Mesenchymal stem cell (in vitro differentiated cells and primary cell): ENCODE measurements around the gene SLC4A5.
A peak's percentile ranks its signal among the peaks of the same experiment; 100 is the strongest.

Experiments
- DNase-seq: peaks from one replicate; pipeline ENCODE4 v3.0.0-alpha.2; 2013
- H2AFZ ChIP-seq: one replicate; pipeline ENCODE4 v1.6.1; 2013; ENCODE audit warnings: low read depth, mild to moderate bottlenecking, control low read depth, inconsistent platforms, low read length, moderate library complexity
- H2AK5ac ChIP-seq: 2 replicates; pipeline ENCODE4 v1.6.1; 2013; ENCODE audit warnings: low read length, moderate library complexity, mild to moderate bottlenecking, inconsistent platforms; ENCODE audit not compliant: severe bottlenecking
- H2BK120ac ChIP-seq: one replicate; pipeline ENCODE4 v1.6.1; 2013; ENCODE audit warnings: low read depth, mild to moderate bottlenecking, inconsistent platforms, low read length, moderate library complexity
- H2BK12ac ChIP-seq, 2 experiments: one replicate each; pipeline ENCODE4 v1.6.1; 2013; ENCODE audit warnings: inconsistent platforms in 2 of 2, low read length in 2 of 2, mild to moderate bottlenecking in 2 of 2, moderate library complexity in 2 of 2, control low read depth in 1 of 2
- H2BK15ac ChIP-seq: one replicate; pipeline ENCODE4 v1.6.1; 2013; ENCODE audit warnings: mild to moderate bottlenecking, low read depth, inconsistent platforms; ENCODE audit not compliant: poor library complexity, severe bottlenecking
- H2BK5ac ChIP-seq: 2 replicates; pipeline ENCODE4 v1.6.1; 2013; ENCODE audit warnings: low read depth, mild to moderate bottlenecking, low read length, control low read depth, inconsistent platforms; ENCODE audit not compliant: poor library complexity, severe bottlenecking
- H3K14ac ChIP-seq, 2 experiments: one replicate each; pipeline ENCODE4 v1.6.1; 2013; ENCODE audit warnings: inconsistent platforms in 2 of 2, low read length in 2 of 2, control low read depth in 1 of 2, mild to moderate bottlenecking in 1 of 2, moderate library complexity in 1 of 2
- H3K18ac ChIP-seq, 2 experiments: one replicate each; pipeline ENCODE4 v1.6.1; 2013; ENCODE audit warnings: inconsistent platforms in 2 of 2, low read length in 2 of 2, control low read depth in 1 of 2, low read depth in 1 of 2, mild to moderate bottlenecking in 1 of 2
- H3K23ac ChIP-seq, 2 experiments: one replicate each; pipeline ENCODE4 v1.6.1; 2013; ENCODE audit warnings: inconsistent platforms in 2 of 2, low read length in 2 of 2, mild to moderate bottlenecking in 2 of 2, moderate library complexity in 2 of 2, control low read depth in 1 of 2
- H3K27ac ChIP-seq: 2 replicates; pipeline ENCODE4 v1.5.1; 2013; ENCODE audit warnings: mild to moderate bottlenecking, moderate library complexity, low read length, control low read depth, inconsistent platforms; ENCODE audit not compliant: poor library complexity, severe bottlenecking
- H3K27me3 ChIP-seq, 2 experiments: 2 replicates each; pipeline versions ENCODE4 v1.6.1 to v1.7.0; 2013; ENCODE audit warnings: low read length in 2 of 2, mild to moderate bottlenecking in 2 of 2, moderate library complexity in 2 of 2, control low read depth in 1 of 2, inconsistent platforms in 1 of 2; ENCODE audit not compliant: control insufficient read depth in 1 of 2, insufficient read depth in 1 of 2
- H3K36me3 ChIP-seq, 2 experiments: 2 replicates each; pipeline versions ENCODE4 v1.6.1 to v1.7.0; 2013; ENCODE audit warnings: low read length in 2 of 2, control low read depth in 1 of 2, inconsistent platforms in 1 of 2, low read depth in 1 of 2, mild to moderate bottlenecking in 1 of 2; ENCODE audit not compliant: insufficient read depth in 2 of 2, control insufficient read depth in 1 of 2
- H3K4ac ChIP-seq, 2 experiments: one replicate each; pipeline ENCODE4 v1.6.1; 2013; ENCODE audit warnings: inconsistent platforms in 2 of 2, low read length in 2 of 2, mild to moderate bottlenecking in 2 of 2, moderate library complexity in 2 of 2, control low read depth in 1 of 2, low read depth in 1 of 2
- H3K4me1 ChIP-seq: 2 replicates; pipeline ENCODE4 v1.6.1; 2013; ENCODE audit warnings: low read depth, low read length, control low read depth; ENCODE audit not compliant: control insufficient read depth, insufficient read depth
- H3K4me2 ChIP-seq: 2 replicates; pipeline ENCODE4 v1.6.1; 2013; ENCODE audit warnings: low read length, mild to moderate bottlenecking, inconsistent platforms; ENCODE audit not compliant: poor library complexity, severe bottlenecking
- H3K4me3 ChIP-seq, 2 experiments: 2 replicates each; pipeline versions ENCODE4 v1.5.1 to v1.7.0; 2013; ENCODE audit warnings: low read length in 2 of 2, mild to moderate bottlenecking in 2 of 2, control low read depth in 1 of 2, low read depth in 1 of 2; ENCODE audit not compliant: insufficient read depth in 1 of 2
- H3K79me1 ChIP-seq: replicated peaks from 2 replicates; pipeline ENCODE4 v1.6.1; 2013; ENCODE audit warnings: mild to moderate bottlenecking, control low read depth, low read length, inconsistent platforms; ENCODE audit not compliant: poor library complexity, severe bottlenecking
- H3K9ac ChIP-seq: 2 replicates; pipeline ENCODE4 v1.7.0; 2013; ENCODE audit warnings: mild to moderate bottlenecking, low read length, moderate library complexity
- H3K9me3 ChIP-seq: 2 replicates; pipeline ENCODE4 v1.7.0; 2013; ENCODE audit warnings: mild to moderate bottlenecking, low read length; ENCODE audit not compliant: control insufficient read depth
- H4K8ac ChIP-seq: one replicate; pipeline ENCODE4 v1.6.1; 2013; ENCODE audit warnings: inconsistent platforms, mild to moderate bottlenecking, low read length, moderate library complexity
- H4K91ac ChIP-seq: one replicate; pipeline ENCODE4 v1.6.1; 2013; ENCODE audit warnings: mild to moderate bottlenecking, low read length, inconsistent platforms
- WGBS: methylation state at CpG from one replicate; pipeline ENCODE4 v1.1.7; 2013; ENCODE audit warnings: mixed read lengths; 5-methylcytosine and 5-hydroxymethylcytosine counted together

SLC4A5 gene

GRCh38 chr2:74205596-74205995 lies 137.6 kb downstream of the SLC4A5 start:
- H2AFZ ChIP-seq: no peak overlapping the region
- H3K36me3 ChIP-seq: peaks cover 6 to 41% of the 10 kb centered on the region in 2 experiments
- no peak overlapping the region for H3K27ac ChIP-seq
- H3K79me1 ChIP-seq: peaks cover 6% of the 10 kb centered on the region
- no peak overlapping the region for H3K18ac ChIP-seq
- no peak overlapping the region for H3K4me3 ChIP-seq
- no peaks in the 10 kb centered on the region for H3K27me3 ChIP-seq
- no peak overlapping the region for H2BK15ac ChIP-seq
- no peak for DNase-seq
- H3K4ac ChIP-seq: no peak overlapping the region
- no peak overlapping the region for H2BK5ac ChIP-seq
- 92% methylated on average over 6 of the region's 6 CpGs for WGBS
- no peak overlapping the region for H4K8ac ChIP-seq
- H2AK5ac ChIP-seq: no peak overlapping the region
- no peak overlapping the region for H2BK120ac ChIP-seq
- H3K9ac ChIP-seq: no peak overlapping the region
- no peak overlapping the region for H3K23ac ChIP-seq
- H2BK12ac ChIP-seq: no peak overlapping the region
- peaks cover 12% of the 10 kb centered on the region for H3K4me1 ChIP-seq
- no peaks in the 10 kb centered on the region for H3K9me3 ChIP-seq
- H3K14ac ChIP-seq: no peak overlapping the region
- H3K4me2 ChIP-seq: no peak overlapping the region
- no peak overlapping the region for H4K91ac ChIP-seq

GRCh38 chr2:74205113-74205512 lies 138.1 kb downstream of the SLC4A5 start:
- no peaks in the 10 kb centered on the region for H3K9me3 ChIP-seq

GRCh38 chr2:74204436-74204835 lies 138.8 kb downstream of the SLC4A5 start:
- Histone ChIP-seq H3K4me3 (no peak overlapping the region), H3K79me1 (peaks cover 6% of the 10 kb centered on the region), H4K91ac (no peak overlapping the region), H3K4me1 (peaks cover 11% of the 10 kb centered on the region), H3K36me3 (peaks cover 6 to 29% of the 10 kb centered on the region in 2 experiments), H2BK15ac (no peak overlapping the region), H3K14ac (no peak overlapping the region), H2AK5ac (no peak overlapping the region), H4K8ac (no peak overlapping the region), H2BK5ac (no peak overlapping the region), H3K4me2 (no peak overlapping the region), H3K23ac (no peak overlapping the region), H3K18ac (no peak overlapping the region), H2BK12ac (no peak overlapping the region), H3K9me3 (no peaks in the 10 kb centered on the region), H3K4ac (no peak overlapping the region), H3K27me3 (no peaks in the 10 kb centered on the region), H2AFZ (no peak overlapping the region), H2BK120ac (no peak overlapping the region), H3K9ac (no peak overlapping the region), H3K27ac (no peak overlapping the region)
- WGBS: 100% methylated on average over 3 of the region's 3 CpGs
- no peak for DNase-seq

More at GRCh38 chr2:74205113-74205512, 138.1 kb downstream of the SLC4A5 start:
- Histone ChIP-seq H4K8ac (no peak overlapping the region), H3K27me3 (no peaks in the 10 kb centered on the region), H2BK15ac (no peak overlapping the region), H3K36me3 (peaks cover 6 to 36% of the 10 kb centered on the region in 2 experiments), H2AK5ac (no peak overlapping the region), H3K9ac (no peak overlapping the region), H3K4ac (no peak overlapping the region), H2BK12ac (no peak overlapping the region), H2BK5ac (no peak overlapping the region), H3K18ac (no peak overlapping the region), H3K4me3 (no peak overlapping the region), H3K4me2 (no peak overlapping the region), H2AFZ (no peak overlapping the region), H3K79me1 (peaks cover 6% of the 10 kb centered on the region), H3K27ac (no peak overlapping the region), H3K4me1 (peaks cover 12% of the 10 kb centered on the region), H4K91ac (no peak overlapping the region), H3K14ac (no peak overlapping the region), H3K23ac (no peak overlapping the region), H2BK120ac (no peak overlapping the region)
- WGBS: 83% methylated on average over 2 of the region's 5 CpGs
- no peak for DNase-seq

GRCh38 chr2:74201596-74201995 lies 141.6 kb downstream of the SLC4A5 start:
- Histone ChIP-seq H3K36me3 (peaks cover 6 to 13% of the 10 kb centered on the region in 2 experiments), H3K23ac (no peak overlapping the region), H3K18ac (no peak overlapping the region), H3K9me3 (no peaks in the 10 kb centered on the region), H2BK12ac (no peak overlapping the region), H2AK5ac (no peak overlapping the region), H2BK120ac (no peak overlapping the region), H3K4ac (no peak overlapping the region), H4K91ac (no peak overlapping the region), H3K9ac (peak overlapping the region; percentile 60), H3K4me1 (peaks cover 8% of the 10 kb centered on the region), H3K4me3 (peak overlapping the region in 1 of 2 experiments; percentile 18), H3K79me1 (no peaks in the 10 kb centered on the region), H3K4me2 (no peak overlapping the region), H2BK5ac (no peak overlapping the region), H3K14ac (no peak overlapping the region), H2AFZ (no peak overlapping the region), H2BK15ac (no peak overlapping the region), H3K27me3 (no peaks in the 10 kb centered on the region), H4K8ac (no peak overlapping the region), H3K27ac (no peak overlapping the region)
- peak; percentile 33 for DNase-seq
- WGBS: 17% methylated on average over 1 of the region's 1 CpG
